HL-60 (cell line): ENCODE data around the gene OLFML2B.

ENCODE experiments used
- DNase-seq, 2 experiments: peaks; one replicate each; pipeline ENCODE4 v3.0.0-alpha.2; 2010 to 2020; ENCODE audit warnings: low read depth in 1 of 2, low spot score in 1 of 2
- H3K27ac ChIP-seq: fragments of 250-450 bp; sonication (Bioruptor Pico); replicated peaks from 2 replicates; pipeline ENCODE4 v1.5.1; 2020; ENCODE audit warnings: mild to moderate bottlenecking, moderate library complexity
- H3K27me3 ChIP-seq: fragments of 250-450 bp; sonication (Bioruptor Pico); 2 replicates; pipeline ENCODE4 v1.5.1; 2021; ENCODE audit warnings: mild to moderate bottlenecking, moderate library complexity; ENCODE audit not compliant: insufficient read depth, poor library complexity, severe bottlenecking
- H3K4me3 ChIP-seq: replicated peaks from 2 replicates; pipeline ENCODE4 v1.5.1; 2011; ENCODE audit warnings: mild to moderate bottlenecking, control low read depth, low read length; ENCODE audit not compliant: insufficient read depth
- GABPA ChIP-seq: IDR thresholded peaks from 2 replicates; pipeline ENCODE4 v1.6.1; 2012; ENCODE audit warnings: low read depth
- POLR2AphosphoS5 ChIP-seq: IDR thresholded peaks from 2 replicates; pipeline ENCODE4 v1.6.1; 2012; ENCODE audit warnings: low read depth
- SPI1 ChIP-seq: IDR thresholded peaks from 2 replicates; pipeline ENCODE4 v1.6.1; 2012; ENCODE audit warnings: low read depth, mild to moderate bottlenecking, borderline replicate concordance
- TF ChIP-seq, protein P1 (sequence below): IDR thresholded peaks from one replicate; pipeline ENCODE4 v1.5.1; 2011; ENCODE audit warnings: low read length, control low read depth, inconsistent platforms; ENCODE audit not compliant: insufficient read depth
- TF ChIP-seq, protein P2 (sequence below): IDR thresholded peaks from 2 replicates; pipeline ENCODE4 v1.6.1; 2012; ENCODE audit warnings: low read depth; ENCODE audit not compliant: insufficient replicate concordance

The OLFML2B gene

DNA sequence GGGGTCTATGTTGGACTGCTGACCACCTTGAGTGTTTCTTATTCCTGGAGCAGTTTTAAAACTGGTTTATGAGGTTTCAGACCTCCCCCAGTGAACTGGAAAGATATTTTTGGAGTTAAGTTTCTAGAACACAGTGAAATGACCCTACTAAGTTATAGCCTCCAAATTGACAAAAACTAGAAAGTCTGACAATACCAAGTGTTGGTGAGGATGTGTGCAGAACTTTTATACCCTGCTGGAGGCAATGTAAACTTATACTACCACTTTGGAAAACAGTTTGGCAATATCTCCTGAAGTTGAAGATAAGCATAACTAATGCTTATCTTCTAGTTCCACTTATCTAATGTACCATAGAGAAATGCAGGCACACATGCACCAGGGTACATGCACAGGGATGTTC is 10.4 kb downstream of the OLFML2B start:
- TF ChIP-seq, protein P1, sequence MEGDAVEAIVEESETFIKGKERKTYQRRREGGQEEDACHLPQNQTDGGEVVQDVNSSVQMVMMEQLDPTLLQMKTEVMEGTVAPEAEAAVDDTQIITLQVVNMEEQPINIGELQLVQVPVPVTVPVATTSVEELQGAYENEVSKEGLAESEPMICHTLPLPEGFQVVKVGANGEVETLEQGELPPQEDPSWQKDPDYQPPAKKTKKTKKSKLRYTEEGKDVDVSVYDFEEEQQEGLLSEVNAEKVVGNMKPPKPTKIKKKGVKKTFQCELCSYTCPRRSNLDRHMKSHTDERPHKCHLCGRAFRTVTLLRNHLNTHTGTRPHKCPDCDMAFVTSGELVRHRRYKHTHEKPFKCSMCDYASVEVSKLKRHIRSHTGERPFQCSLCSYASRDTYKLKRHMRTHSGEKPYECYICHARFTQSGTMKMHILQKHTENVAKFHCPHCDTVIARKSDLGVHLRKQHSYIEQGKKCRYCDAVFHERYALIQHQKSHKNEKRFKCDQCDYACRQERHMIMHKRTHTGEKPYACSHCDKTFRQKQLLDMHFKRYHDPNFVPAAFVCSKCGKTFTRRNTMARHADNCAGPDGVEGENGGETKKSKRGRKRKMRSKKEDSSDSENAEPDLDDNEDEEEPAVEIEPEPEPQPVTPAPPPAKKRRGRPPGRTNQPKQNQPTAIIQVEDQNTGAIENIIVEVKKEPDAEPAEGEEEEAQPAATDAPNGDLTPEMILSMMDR: no peak
- TF ChIP-seq SPI1 (no peak), GABPA (no peak), POLR2AphosphoS5 (no peak)
- TF ChIP-seq, protein P2, sequence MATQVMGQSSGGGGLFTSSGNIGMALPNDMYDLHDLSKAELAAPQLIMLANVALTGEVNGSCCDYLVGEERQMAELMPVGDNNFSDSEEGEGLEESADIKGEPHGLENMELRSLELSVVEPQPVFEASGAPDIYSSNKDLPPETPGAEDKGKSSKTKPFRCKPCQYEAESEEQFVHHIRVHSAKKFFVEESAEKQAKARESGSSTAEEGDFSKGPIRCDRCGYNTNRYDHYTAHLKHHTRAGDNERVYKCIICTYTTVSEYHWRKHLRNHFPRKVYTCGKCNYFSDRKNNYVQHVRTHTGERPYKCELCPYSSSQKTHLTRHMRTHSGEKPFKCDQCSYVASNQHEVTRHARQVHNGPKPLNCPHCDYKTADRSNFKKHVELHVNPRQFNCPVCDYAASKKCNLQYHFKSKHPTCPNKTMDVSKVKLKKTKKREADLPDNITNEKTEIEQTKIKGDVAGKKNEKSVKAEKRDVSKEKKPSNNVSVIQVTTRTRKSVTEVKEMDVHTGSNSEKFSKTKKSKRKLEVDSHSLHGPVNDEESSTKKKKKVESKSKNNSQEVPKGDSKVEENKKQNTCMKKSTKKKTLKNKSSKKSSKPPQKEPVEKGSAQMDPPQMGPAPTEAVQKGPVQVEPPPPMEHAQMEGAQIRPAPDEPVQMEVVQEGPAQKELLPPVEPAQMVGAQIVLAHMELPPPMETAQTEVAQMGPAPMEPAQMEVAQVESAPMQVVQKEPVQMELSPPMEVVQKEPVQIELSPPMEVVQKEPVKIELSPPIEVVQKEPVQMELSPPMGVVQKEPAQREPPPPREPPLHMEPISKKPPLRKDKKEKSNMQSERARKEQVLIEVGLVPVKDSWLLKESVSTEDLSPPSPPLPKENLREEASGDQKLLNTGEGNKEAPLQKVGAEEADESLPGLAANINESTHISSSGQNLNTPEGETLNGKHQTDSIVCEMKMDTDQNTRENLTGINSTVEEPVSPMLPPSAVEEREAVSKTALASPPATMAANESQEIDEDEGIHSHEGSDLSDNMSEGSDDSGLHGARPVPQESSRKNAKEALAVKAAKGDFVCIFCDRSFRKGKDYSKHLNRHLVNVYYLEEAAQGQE: no peak
- DNase-seq: no peak
- no peaks in the 10 kb centered on the region for H3K27me3 ChIP-seq
- H3K27ac ChIP-seq: no peak overlapping the region
- H3K4me3 ChIP-seq: no peak overlapping the region

DNA sequence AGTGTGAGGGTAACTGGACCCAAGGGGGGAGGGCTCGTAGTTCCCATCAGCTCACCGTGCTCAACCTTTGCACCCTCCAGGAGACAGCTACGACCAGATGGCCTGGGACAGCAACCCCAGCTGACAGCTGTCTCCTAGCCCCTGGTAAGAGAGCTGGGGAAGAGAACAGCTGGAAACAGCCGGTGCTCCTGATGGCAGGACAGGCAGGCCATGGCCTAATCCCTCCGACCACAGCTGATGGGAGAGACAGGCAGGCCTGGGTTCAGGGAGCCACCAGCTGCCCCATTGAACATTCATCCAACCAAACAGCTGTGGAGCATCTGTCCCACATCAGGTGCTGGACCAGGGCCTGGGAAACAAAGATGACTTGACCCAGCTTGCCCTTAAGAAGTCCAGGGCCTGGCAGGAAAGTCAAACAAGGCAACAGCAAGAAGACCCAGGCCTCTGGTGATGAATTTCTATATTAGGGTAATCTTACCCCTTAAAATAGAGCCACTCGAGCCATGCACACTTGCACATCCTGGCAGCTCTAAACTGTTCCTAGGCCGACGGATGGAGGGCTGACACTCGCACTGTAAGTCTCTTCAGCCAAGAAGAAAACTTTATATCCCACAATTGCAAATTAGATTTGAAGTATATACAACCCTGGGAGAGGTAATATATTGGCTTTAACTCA is 12.2 kb downstream of the OLFML2B start:
- TF ChIP-seq SPI1: no peak
- no peak for TF ChIP-seq POLR2AphosphoS5
- no peak for TF ChIP-seq GABPA
- TF ChIP-seq, protein P2: no peak
- TF ChIP-seq, protein P1: no peak
- no peak overlapping the region for H3K27ac ChIP-seq
- DNase-seq: no peak
- H3K27me3 ChIP-seq: no peaks in the 10 kb centered on the region
- H3K4me3 ChIP-seq: no peak overlapping the region

- no peak for TF ChIP-seq GABPA
- no peak for TF ChIP-seq SPI1
- TF ChIP-seq, protein P2: no peak
- TF ChIP-seq, protein P1: no peak
- no peak for TF ChIP-seq POLR2AphosphoS5
- Histone ChIP-seq H3K27me3 (no peaks in the 10 kb centered on the region), H3K4me3 (no peak overlapping the region), H3K27ac (no peak overlapping the region)
- no peak for DNase-seq
These were observed 13.5 kb downstream of the OLFML2B start for GRCh38 chr1:162010175-162010506.
